ENCODE results near the gene DDX54. TPM values are rescaled to one million over a fixed set of nuclear protein-coding genes. Genes with fewer than 3 reads are reported as not detected.

The DDX54 gene
- total and polyA plus RNA-seq, 2 of the 8 experiments (the other 6 are each of a cell fraction or from before 2014, with no cell fraction given), result 64.9 to 113 TPM

GRCh38 chr12:113221181-113221996 is 36.1 kb upstream of the DDX54 start, which contains the start of gene TPCN1 (continued):
- no peak for TF ChIP-seq CEBPB (IDR thresholded peaks at IDR 0.05; ENCODE audit: low read depth, low read length)
